Amniotic epithelial cell (primary cell): ENCODE results near the gene TIGD3.
A peak's percentile ranks its signal among the peaks of the same experiment; 100 is the strongest.
"Not testable (repeated sequence)": the region's sequence is repeated elsewhere in the genome, so short reads cannot be mapped to it uniquely, and the experiment has no call there.

Source experiments
- DNase-seq: peaks from one replicate; pipeline ENCODE4 v3.0.0-alpha.2; 2010; ENCODE audit warnings: low read depth

TIGD3 gene

DNA sequence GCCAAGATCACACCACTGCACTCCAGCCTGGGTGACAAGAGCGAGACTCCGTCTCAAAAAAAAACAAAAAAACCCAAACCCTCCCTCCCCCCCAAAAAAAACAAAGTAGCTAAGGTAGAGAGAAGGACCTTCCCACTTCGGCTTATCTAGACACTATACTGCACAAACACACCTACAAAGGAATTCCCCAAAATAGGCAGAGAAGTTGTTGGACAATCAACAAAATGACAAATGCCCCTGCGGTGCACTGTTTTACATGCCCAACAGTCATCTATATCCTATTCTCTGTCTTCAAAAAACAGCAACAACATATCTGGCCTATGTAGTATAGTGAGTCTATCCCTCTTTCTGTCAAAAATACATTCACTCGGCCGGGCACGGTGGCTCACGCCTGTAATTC lies 27.5 kb upstream of the TIGD3 start:
- no peak for DNase-seq

DNA sequence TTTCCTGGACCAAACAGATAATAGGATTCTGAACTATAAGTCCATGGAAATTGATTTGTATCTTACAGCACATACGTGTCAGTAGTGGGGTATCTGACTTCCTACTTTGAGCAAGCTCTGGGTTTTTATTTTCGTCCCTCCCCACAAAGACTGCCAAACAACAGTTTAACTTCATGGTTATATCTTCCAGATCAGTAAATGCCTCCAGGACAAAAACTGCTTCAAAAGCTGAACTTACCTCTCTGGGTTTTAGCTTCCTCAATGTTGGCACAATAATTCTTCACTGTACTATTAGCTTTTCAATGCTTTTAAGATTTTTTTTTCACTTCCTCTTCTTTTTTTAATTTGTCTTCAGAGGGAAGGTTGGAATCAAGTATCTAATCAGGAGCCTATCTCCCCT lies 25.1 kb upstream of the TIGD3 start:
- DNase-seq: no peak

GRCh38 chr11:65329944-65330403 lies 24.6 kb upstream of the TIGD3 start:
- peak; percentile 89 for DNase-seq

- DNase-seq: no peak
Measured at GRCh38 chr11:65330544-65330943, 24.0 kb upstream of the TIGD3 start.

GRCh38 chr11:65332591-65332990 lies 22.0 kb upstream of the TIGD3 start:
- DNase-seq: not testable (repeated sequence)

GRCh38 chr11:65334696-65335295 lies 19.8 kb upstream of the TIGD3 start:
- DNase-seq: no peak

DNA sequence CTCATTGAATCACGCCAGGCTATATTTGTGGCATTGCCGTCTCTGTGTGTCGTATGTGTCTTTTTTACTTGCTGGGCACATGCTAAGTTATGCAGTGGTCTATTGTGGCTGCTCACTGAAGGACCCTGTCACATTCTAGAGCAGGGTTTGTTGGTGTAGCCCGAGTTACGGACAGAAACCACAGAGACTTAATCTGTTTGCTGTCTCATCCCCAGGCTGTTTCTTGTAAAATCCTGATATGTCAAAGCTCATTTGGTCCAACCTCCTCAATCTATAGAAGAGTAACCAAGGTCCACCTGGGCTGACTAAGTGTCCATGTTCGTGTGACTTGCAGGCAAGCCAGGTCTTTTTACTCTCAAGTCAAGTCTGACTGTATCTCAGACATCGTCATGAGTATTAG lies 15.9 kb upstream of the TIGD3 start:
- no peak for DNase-seq

DNA sequence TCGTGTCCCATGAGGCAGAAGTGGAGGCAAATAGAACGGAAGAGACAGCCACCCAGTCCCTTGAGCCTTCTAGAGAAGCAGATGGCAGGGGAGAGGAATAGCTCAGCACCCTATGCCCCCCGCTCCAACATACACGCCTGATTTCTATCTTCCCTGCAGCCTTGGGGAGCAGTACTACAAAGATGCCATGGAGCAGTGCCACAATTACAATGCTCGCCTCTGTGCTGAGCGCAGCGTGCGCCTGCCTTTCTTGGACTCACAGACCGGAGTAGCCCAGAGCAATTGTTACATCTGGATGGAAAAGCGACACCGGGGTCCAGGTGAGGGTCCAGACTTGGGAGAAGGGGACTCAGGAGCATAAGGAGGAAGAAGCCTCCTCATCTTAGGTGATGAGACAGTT lies 14.3 kb upstream of the TIGD3 start:
- no peak for DNase-seq

- DNase-seq: no peak
Measured at GRCh38 chr11:65341856-65342255, 12.7 kb upstream of the TIGD3 start.

DNA sequence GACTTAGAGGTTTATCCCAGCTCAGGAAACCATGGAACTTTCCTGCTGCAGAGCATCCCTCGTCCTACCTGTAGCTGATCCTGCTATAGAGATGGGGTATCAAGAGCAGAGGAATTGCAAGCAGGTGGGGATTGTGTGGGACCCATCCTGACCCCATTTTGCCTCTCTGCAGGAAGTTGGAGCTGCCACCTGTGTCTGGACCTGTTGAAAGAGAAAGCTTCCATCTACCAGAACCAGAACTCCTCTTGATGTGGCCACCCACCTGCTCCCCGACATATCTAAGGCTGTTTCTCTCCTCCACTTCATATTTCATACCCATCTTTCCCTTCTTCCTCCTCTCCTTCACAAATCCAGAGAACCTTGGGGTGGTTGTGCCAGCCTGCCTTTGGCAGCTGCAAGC lies 3.0 kb upstream of the TIGD3 start:
- DNase-seq: no peak

DNA sequence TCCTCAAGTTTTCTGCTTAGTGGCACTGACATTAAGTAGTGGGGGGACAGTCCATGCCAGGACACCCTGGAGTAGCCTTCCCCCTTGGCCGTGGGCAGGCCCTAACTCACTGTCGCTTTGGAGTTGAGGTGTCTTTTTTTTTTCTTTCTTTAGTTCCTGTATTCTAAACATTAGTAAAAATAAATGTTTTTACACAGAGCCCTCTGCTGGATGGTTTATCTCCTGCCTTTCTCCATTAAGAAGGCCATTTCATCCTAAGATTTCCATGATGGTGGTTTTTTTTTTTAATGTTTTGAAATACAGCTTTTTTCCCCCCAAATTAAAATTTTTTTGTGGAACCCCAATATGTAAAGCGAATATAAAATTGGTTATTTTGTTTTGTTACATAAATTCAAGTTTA lies 1.8 kb upstream of the TIGD3 start:
- DNase-seq: peak; percentile 26

DNA sequence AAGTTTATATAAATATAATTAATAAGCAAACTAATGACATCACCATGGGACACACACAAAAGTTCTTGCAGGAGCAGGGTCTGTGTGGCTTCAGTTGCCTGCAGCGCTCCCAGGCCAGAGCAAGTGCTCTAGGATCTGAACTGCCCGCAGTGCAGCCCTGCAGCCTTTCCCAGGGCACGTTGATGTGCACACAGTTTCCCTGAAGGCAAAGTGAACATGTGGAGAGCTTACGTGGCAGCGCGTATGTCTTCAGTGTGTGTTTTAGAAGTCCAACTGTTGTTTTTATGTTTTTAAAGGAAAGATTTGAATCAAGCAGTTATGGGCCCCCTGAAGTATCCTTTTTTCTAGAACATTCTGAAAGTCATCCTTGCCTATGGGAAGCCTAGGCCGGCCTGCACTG lies 1.2 kb upstream of the TIGD3 start:
- no peak for DNase-seq

- no peak for DNase-seq
Measured at GRCh38 chr11:65353900-65354264, 669 bp upstream of the TIGD3 start.

- no peak for DNase-seq
Measured at GRCh38 chr11:65355013-65355775, 643 bp downstream of the TIGD3 start.

DNA sequence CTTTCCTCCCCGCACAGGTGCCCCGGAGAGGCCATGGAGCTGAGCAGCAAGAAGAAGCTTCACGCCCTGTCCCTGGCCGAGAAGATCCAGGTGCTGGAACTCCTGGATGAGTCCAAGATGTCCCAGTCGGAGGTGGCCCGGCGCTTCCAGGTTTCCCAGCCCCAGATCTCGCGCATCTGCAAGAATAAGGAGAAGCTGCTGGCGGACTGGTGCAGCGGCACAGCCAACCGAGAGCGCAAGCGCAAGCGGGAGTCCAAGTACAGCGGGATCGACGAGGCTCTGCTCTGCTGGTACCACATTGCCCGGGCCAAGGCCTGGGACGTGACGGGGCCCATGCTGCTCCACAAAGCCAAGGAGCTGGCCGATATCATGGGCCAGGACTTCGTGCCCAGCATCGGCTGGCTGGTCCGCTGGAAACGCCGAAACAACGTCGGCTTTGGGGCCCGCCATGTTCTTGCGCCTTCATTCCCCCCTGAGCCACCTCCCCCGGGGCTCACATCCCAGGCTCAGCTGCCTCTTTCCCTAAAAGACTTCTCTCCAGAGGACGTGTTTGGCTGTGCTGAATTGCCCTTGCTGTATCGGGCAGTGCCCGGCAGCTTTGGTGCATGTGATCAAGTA lies 1.3 kb downstream of the TIGD3 start:
- peak; percentile 21 for DNase-seq

DNA sequence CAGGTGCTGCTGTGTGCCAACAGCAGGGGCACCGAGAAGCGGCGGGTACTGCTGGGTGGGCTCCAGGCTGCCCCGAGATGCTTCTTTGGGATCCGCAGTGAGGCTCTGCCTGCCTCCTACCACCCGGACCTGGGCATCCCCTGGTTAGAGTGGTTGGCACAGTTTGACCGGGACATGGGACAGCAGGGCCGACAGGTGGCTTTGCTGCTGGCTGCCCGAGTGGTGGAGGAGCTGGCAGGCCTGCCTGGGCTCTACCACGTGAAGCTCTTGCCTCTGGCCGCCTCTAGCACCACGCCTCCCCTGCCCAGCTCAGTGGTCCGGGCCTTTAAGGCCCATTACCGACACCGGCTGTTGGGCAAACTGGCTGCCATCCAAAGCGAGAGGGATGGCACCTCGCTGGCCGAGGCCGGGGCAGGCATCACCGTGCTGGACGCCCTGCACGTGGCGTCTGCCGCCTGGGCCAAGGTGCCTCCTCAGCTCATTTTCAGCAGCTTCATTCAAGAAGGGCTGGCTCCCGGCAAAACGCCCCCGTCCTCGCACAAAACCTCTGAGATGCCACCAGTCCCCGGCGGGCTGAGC lies 1.9 kb downstream of the TIGD3 start:
- no peak for DNase-seq

DNA sequence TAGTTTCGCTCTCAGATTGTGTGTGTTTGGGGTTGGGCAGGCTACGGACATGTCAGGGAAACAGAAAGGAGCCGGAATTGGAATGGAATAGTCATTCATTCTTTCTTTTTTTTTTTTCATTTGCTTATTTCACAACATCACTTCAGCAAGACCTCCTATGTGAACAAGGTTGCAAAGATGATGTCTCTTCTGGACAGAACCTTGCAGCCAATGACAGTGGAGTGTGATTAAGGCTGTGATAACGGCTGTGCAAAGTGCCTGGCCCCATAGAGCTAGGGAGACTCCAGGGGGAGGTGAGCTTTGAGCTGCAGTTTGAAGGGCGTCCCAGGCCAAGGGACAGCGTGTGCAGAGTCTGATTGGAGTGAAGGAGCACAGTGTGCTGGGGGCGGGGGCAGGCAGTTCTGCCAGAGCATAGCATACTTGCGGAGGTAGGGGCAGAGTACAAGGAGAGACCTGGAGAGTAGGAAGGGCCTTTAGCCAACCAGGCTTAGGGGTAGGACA lies 3.4 kb downstream of the TIGD3 start:
- DNase-seq: peak; percentile 72

DNA sequence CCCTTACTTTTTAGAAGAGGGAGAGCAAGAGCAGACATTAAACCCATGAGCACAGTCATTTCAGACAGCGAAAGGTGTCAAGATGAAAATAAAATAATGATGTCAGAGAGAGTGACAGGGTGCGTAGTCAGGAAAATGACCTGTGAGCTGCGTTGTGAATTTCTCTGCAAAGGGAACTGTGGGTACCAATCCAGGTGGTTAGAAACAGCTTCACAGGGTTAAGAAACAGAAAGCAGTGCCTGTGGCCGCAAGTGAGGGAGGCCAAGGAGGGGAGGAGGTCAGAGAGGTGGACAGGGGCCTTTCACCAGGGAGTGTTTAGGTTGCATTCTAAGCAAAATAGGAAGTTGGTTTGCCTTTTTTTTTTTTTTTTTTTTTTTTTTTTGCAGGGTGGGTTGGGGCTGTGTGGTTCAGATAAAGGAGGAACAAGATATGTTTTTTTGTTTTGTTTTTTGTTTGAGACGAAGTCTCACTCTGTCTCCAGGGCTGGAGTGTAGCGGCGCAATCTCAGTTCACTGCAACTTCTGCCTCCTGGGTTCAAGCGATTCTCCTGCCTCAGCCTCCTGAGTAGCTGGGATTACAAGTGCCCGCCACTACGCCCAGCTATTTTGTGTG lies 7.9 kb downstream of the TIGD3 start:
- no peak for DNase-seq

GRCh38 chr11:65362966-65363365 lies 8.4 kb downstream of the TIGD3 start:
- DNase-seq: no peak

- DNase-seq: peak; percentile 70
Measured at GRCh38 chr11:65363770-65364169, 9.2 kb downstream of the TIGD3 start.

DNA sequence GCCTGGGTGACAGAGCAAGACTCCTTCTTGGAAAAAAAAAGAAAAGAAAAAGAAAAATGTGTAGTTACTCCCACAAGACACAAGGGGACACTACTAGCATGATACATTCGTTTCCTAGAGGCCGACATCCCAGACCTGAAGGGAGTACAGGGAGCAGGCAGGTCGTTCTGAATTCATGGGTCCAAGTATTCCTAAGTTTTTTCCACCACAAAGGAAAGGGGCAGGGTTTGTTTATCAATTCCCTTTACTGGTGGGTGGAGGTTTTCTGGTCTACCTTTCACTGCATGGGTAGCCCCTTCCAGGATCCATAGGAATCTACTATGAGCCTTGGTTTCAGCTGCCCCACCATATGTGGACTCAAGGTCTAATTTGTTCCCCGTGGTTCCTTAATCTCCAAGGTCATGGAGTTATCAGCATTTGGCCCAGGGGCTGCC lies 11.8 kb downstream of the TIGD3 start:
- peak; percentile 89 for DNase-seq

GRCh38 chr11:65370659-65371049 lies 16.1 kb downstream of the TIGD3 start:
- DNase-seq: no peak
